Endothelial cell of umbilical vein (primary cell): ENCODE measurements around the gene PTPN5. TPM values are rescaled to one million over a fixed set of nuclear protein-coding genes. Genes with fewer than 3 reads are reported as not detected.
A peak's percentile ranks its signal among the peaks of the same experiment; 100 is the strongest.

Experiments
- BruUV-seq: library from RNA; stranded (reverse); fragments of 400-500 nt; replicated peaks from 2 replicates; lab custom pipeline; 2021; lab: Mats Ljungman, UMichigan
- CTCF ChIA-PET: fragments of 300-600, 350-600 bp; sonication (Branson Sonifier 250); formaldehyde crosslinking; loops from one replicate; lab custom pipeline; 2021; ENCODE audit warnings: antibody characterized with exemption, inconsistent platforms; lab: Charles Lee
- POLR2A ChIA-PET: fragments of 300-600, 350-600 bp; sonication (Branson Sonifier 250); formaldehyde crosslinking; loops from one replicate; lab custom pipeline; 2021; ENCODE audit warnings: antibody characterized with exemption, inconsistent platforms; lab: Charles Lee
- DNase-seq: peaks from one replicate; pipeline ENCODE4 v3.0.0-alpha.2; 2011; ENCODE audit warnings: low read depth, low spot score
- FAIRE-seq: peaks from 2 replicates; lab custom pipeline; 2011; peaks lifted over from hg19 to GRCh38; lab: Jason Lieb, UNC
- H2AFZ ChIP-seq: 2 replicates; pipeline ENCODE4 v1.6.0; 2012; ENCODE audit warnings: low read depth, low read length, control low read depth, inconsistent platforms
- H3K27ac ChIP-seq: 2 replicates; pipeline ENCODE4 v1.5.1; 2011; ENCODE audit warnings: low read depth, mild to moderate bottlenecking, control low read depth, low read length, moderate library complexity; ENCODE audit not compliant: insufficient read depth
- H3K27me3 ChIP-seq, 2 experiments: 2 replicates each; pipeline versions ENCODE4 v1.6.0 to v1.6.1; 2011; ENCODE audit warnings: low read length in 2 of 2, mixed read lengths in 1 of 2; ENCODE audit not compliant: control insufficient read depth in 2 of 2, insufficient read depth in 2 of 2
- H3K36me3 ChIP-seq, 2 experiments: 2 replicates in 1 of 2; 3 replicates in 1 of 2; pipeline ENCODE4 v1.5.1; 2011; ENCODE audit warnings: low read length in 2 of 2, mild to moderate bottlenecking in 1 of 2, moderate library complexity in 1 of 2; ENCODE audit not compliant: control insufficient read depth in 2 of 2, insufficient read depth in 2 of 2; ENCODE audit errors: extremely low read depth in 1 of 2
- H3K4me1 ChIP-seq: 3 replicates; pipeline ENCODE4 v1.5.1; 2011; ENCODE audit warnings: mild to moderate bottlenecking, low read length; ENCODE audit not compliant: control insufficient read depth, insufficient read depth; ENCODE audit errors: extremely low read depth
- H3K4me2 ChIP-seq: 2 replicates; pipeline ENCODE4 v1.6.1; 2011; ENCODE audit warnings: low read length, control low read depth, mixed read lengths; ENCODE audit not compliant: insufficient read depth
- H3K4me3 ChIP-seq, 3 experiments: fragments of 200-600 bp in 1 of 3; sonication (generic), shearing (Covaris generic) in 1 of 3; replicated peaks in 1 of 3; 2 replicates each; pipeline ENCODE4 v1.5.1; 2011 to 2016; ENCODE audit warnings: control low read depth in 3 of 3, low read length in 3 of 3, mild to moderate bottlenecking in 2 of 3, inconsistent platforms in 1 of 3, low read depth in 1 of 3, moderate library complexity in 1 of 3; ENCODE audit not compliant: insufficient read depth in 1 of 3
- H3K79me2 ChIP-seq: 2 replicates; pipeline ENCODE4 v1.6.0; 2012; ENCODE audit warnings: low read length, inconsistent platforms; ENCODE audit not compliant: control insufficient read depth, insufficient read depth
- H3K9ac ChIP-seq: replicated peaks from 2 replicates; pipeline ENCODE3; 2011; ENCODE audit warnings: low read length, control low read depth; ENCODE audit not compliant: insufficient read depth; ENCODE audit errors: extremely low read depth
- H3K9me1 ChIP-seq: replicated peaks from 3 replicates; pipeline ENCODE4 v1.6.0; 2011; ENCODE audit warnings: mild to moderate bottlenecking, low read length; ENCODE audit not compliant: control insufficient read depth, insufficient read depth; ENCODE audit errors: extremely low read depth
- H3K9me3 ChIP-seq: replicated peaks from 2 replicates; pipeline ENCODE4 v1.5.1; 2012; ENCODE audit warnings: low read length, inconsistent platforms; ENCODE audit not compliant: control insufficient read depth, insufficient read depth
- H4K20me1 ChIP-seq: replicated peaks from 2 replicates; pipeline ENCODE3; 2011; ENCODE audit warnings: mild to moderate bottlenecking, low read length; ENCODE audit not compliant: control insufficient read depth, insufficient read depth; ENCODE audit errors: extremely low read depth
- CTCF ChIP-seq, 2 donors: IDR thresholded peaks; 1 replicate in 1 of 2; 2 replicates in 1 of 2; pipeline ENCODE4 v1.5.1; 2011; ENCODE audit warnings: low read length in 2 of 2, mild to moderate bottlenecking in 2 of 2, moderate library complexity in 2 of 2, control low read depth in 1 of 2, inconsistent platforms in 1 of 2, low read depth in 1 of 2; ENCODE audit not compliant: insufficient read depth in 1 of 2; ENCODE audit errors: extremely low read depth in 1 of 2
- EZH2 ChIP-seq: IDR thresholded peaks from 2 replicates; pipeline ENCODE4 v1.6.1; 2012; ENCODE audit warnings: borderline replicate concordance, low read depth, mild to moderate bottlenecking, moderate library complexity, low read length, inconsistent platforms; ENCODE audit not compliant: severe bottlenecking
- FOS ChIP-seq: IDR thresholded peaks from 2 replicates; pipeline ENCODE4 v1.6.1; 2011; ENCODE audit warnings: mild to moderate bottlenecking, low read length, moderate library complexity, borderline replicate concordance; ENCODE audit not compliant: insufficient read depth
- GATA2 ChIP-seq: IDR thresholded peaks from 2 replicates; pipeline ENCODE4 v1.7.0; 2011; ENCODE audit warnings: low read depth, mild to moderate bottlenecking, moderate library complexity, mixed read lengths, low read length; ENCODE audit not compliant: insufficient read length, insufficient read depth
- JUN ChIP-seq: IDR thresholded peaks from 2 replicates; pipeline ENCODE4 v1.6.1; 2011; ENCODE audit warnings: borderline replicate concordance, low read depth; ENCODE audit not compliant: insufficient read length, insufficient read depth
- MAX ChIP-seq: IDR thresholded peaks from 2 replicates; pipeline ENCODE4 v1.6.1; 2011; ENCODE audit not compliant: insufficient read depth, insufficient read length
- MYC ChIP-seq: IDR thresholded peaks from one replicate; pipeline ENCODE4 v1.6.1; 2011; ENCODE audit warnings: mild to moderate bottlenecking, low read depth, low read length
- POLR2A ChIP-seq: IDR thresholded peaks from 2 replicates; pipeline ENCODE4 v1.6.1; 2012; ENCODE audit warnings: low read depth, mild to moderate bottlenecking, control low read depth, low read length
- POLR2AphosphoS5 ChIP-seq: IDR thresholded peaks from 2 replicates; pipeline ENCODE4 v1.6.1; 2012; ENCODE audit warnings: low read depth, mild to moderate bottlenecking, control low read depth, low read length, moderate library complexity; ENCODE audit not compliant: insufficient read depth
- dilution Hi-C: fragments of 300-500 bp; cut with MboI; formaldehyde crosslinking; loops from one replicate; pipeline ENCODE4 v1.15.0; 2019; ENCODE audit warnings: low sequenced_read_pairs; ENCODE audit not compliant: extremely low pct_ligation_motif_present
- intact Hi-C: fragments of 100-400 bp; cut with micrococcal nuclease; formaldehyde crosslinking; loops from one replicate; pipeline ENCODE4 v1.10.0; 2022
- polyA plus RNA-seq, 4 experiments: library from polyadenylated mRNA; depleted of rRNA in 3 of 4; stranded (reverse) in 3 of 4; unstranded in 1 of 4; fragments of >200 nt; gene quantifications; 2 replicates each; pipeline versions ENCODE4 v1.2.1 to v1.2.3, GENCODE V29; 2011 to 2012; ENCODE audit warnings: missing spikeins in 1 of 4
- total RNA-seq: library from RNA; stranded (reverse); gene quantifications from 2 replicates; pipeline ENCODE4 v1.2.3, GENCODE V29; 2021

The PTPN5 gene
- total and polyA plus RNA-seq, 2 donors (not counting 3 experiments of a cell fraction or from before 2014, with no cell fraction given), result not detected

GRCh38 chr11:18756889-18757288 is 34.7 kb downstream of the PTPN5 start:
- CTCF ChIA-PET, result interaction anchor here (2.4 kb wide), 1 partner anchor 35 kb away, joined by 10 read pairs; no protein-coding TSS in a partner anchor
- dilution Hi-C loops (no loop called here), intact Hi-C loops (no loop called here)
- Histone ChIP-seq H3K27ac (no peak overlapping the region), H3K4me3 (no peak overlapping the region), H3K4me1 (no peaks in the 10 kb centered on the region), H3K79me2 (no peaks in the 10 kb centered on the region), H3K36me3 (no peaks in the 10 kb centered on the region), H3K27me3 (peaks cover 0 to 11% of the 10 kb centered on the region in 2 experiments), H4K20me1 (no peaks in the 10 kb centered on the region), H3K9ac (no peak overlapping the region), H3K9me3 (no peaks in the 10 kb centered on the region), H3K4me2 (no peak overlapping the region), H2AFZ (no peak overlapping the region), H3K9me1 (no peaks in the 10 kb centered on the region)
- no peak for TF ChIP-seq MYC
- FAIRE-seq, result no peak
- BruUV-seq, result no TSS peak
- POLR2A ChIA-PET, result no interaction called here
- no peak for DNase-seq

DNA sequence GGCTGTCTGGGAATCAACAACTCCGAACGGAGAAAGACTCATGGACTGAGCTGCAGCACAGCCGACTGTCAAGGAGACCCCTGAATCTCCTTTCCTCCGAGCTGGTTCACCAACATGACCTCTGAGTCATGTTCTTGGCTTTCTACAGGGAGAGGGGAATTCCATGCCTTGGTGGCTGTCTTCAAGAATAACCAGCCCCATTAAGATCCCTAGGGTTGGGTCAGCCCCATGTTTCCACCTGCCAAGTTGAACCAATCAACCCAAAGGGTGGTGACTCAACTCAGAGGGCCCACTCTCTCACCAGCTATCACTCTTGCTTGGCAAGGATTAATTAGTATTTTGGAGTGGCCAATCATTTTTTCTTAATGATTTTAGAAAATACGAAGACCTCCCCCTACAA is 37.3 kb downstream of the PTPN5 start:
- no TSS peak for BruUV-seq
- dilution Hi-C loops (no loop called here), intact Hi-C loops (no loop called here)
- peak; percentile 7 for DNase-seq
- Histone ChIP-seq H3K27me3 (peaks cover 0 to 11% of the 10 kb centered on the region in 2 experiments), H3K4me1 (peaks cover 10% of the 10 kb centered on the region), H3K4me3 (no peak overlapping the region), H4K20me1 (no peaks in the 10 kb centered on the region), H3K79me2 (no peaks in the 10 kb centered on the region), H3K9me3 (no peaks in the 10 kb centered on the region), H3K27ac (no peak overlapping the region), H3K4me2 (no peak overlapping the region), H3K9me1 (no peaks in the 10 kb centered on the region), H3K36me3 (no peaks in the 10 kb centered on the region), H3K9ac (no peak overlapping the region), H2AFZ (no peak overlapping the region)
- TF ChIP-seq POLR2A, result no peak
- no peak for TF ChIP-seq GATA2
- TF ChIP-seq POLR2AphosphoS5, result no peak
- no peak for TF ChIP-seq JUN
- no peak for TF ChIP-seq FOS
- TF ChIP-seq EZH2, result no peak
- TF ChIP-seq CTCF (IDR thresholded peaks at IDR 0.05; ENCODE audit: extremely low read depth in 1 of 2, insufficient read depth in 1 of 2, low read depth in 1 of 2, low read length in 2 of 2), result no peak
- no peak for TF ChIP-seq MAX
- no peak for TF ChIP-seq MYC
- ChIA-PET POLR2A (no interaction called here), CTCF (interaction anchor here (1.6 kb wide), 1 partner anchor 10 kb away, joined by 5 read pairs; no protein-coding TSS in a partner anchor)
- FAIRE-seq, result no peak
